SK-N-SH (cell line): ENCODE results near the gene ADAMTS9. TPM values are rescaled to one million over a fixed set of nuclear protein-coding genes. Genes with fewer than 3 reads are reported as not detected.

ENCODE experiments used
- CTCF ChIA-PET: fragments of 300-600, 350-600 bp; formaldehyde crosslinking; extraction: SDS; loops from one replicate; lab custom pipeline; 2021; lab: Yijun Ruan, JAX
- POLR2A ChIA-PET: fragments of 350-600 bp; sonication (Branson Sonifier 250); formaldehyde crosslinking; extraction: SDS; loops from one replicate; lab custom pipeline; 2020; ENCODE audit warnings: antibody characterized with exemption, inconsistent platforms; lab: Yijun Ruan, JAX
- DNase-seq: peaks from one replicate; pipeline ENCODE4 v3.0.0; 2012
- H2AFZ ChIP-seq: fragments of 200-600 bp; sonication (generic); 2 replicates; pipeline ENCODE4 v1.8.1; 2016; ENCODE audit warnings: antibody characterized with exemption, mild to moderate bottlenecking, low read depth
- H3F3A ChIP-seq: fragments of 200-600 bp; sonication (generic); replicated peaks from 2 replicates; pipeline ENCODE3; 2016; ENCODE audit warnings: antibody characterized with exemption, mild to moderate bottlenecking; ENCODE audit not compliant: insufficient read depth
- H3K27ac ChIP-seq, 2 experiments: fragments of 200-500 bp in 1 of 2; fragments of 200-600 bp in 1 of 2; sonication (Bioruptor generic) in 1 of 2; sonication (generic), shearing (Covaris generic) in 1 of 2; 2 replicates each; pipeline versions ENCODE4 v1.5.1 to v1.6.1; 2014 to 2016; ENCODE audit warnings: low read depth in 2 of 2, inconsistent platforms in 1 of 2, low read length in 1 of 2, mild to moderate bottlenecking in 1 of 2, mixed read lengths in 1 of 2
- H3K27me3 ChIP-seq: fragments of 200-600 bp; sonication (generic), shearing (Covaris generic); 2 replicates; pipeline ENCODE4 v1.6.1; 2016; ENCODE audit warnings: mixed run types; ENCODE audit not compliant: insufficient read depth
- H3K36me3 ChIP-seq, 2 experiments: fragments of 200-500 bp in 1 of 2; fragments of 200-600 bp in 1 of 2; sonication (Bioruptor generic) in 1 of 2; sonication (generic) in 1 of 2; replicated peaks in 1 of 2; 2 replicates each; pipeline versions ENCODE3 to v1.5.1; 2014 to 2016; ENCODE audit warnings: low read length in 1 of 2, mild to moderate bottlenecking in 1 of 2; ENCODE audit not compliant: insufficient read depth in 2 of 2, control insufficient read depth in 1 of 2
- H3K4me1 ChIP-seq, 2 experiments: fragments of 200-500 bp in 1 of 2; fragments of 200-600 bp in 1 of 2; sonication (Bioruptor generic) in 1 of 2; sonication (generic), shearing (Covaris generic) in 1 of 2; 2 replicates each; pipeline versions ENCODE4 v1.5.1 to v1.6.1; 2014 to 2016; ENCODE audit warnings: low read depth in 1 of 2, low read length in 1 of 2, mixed run types in 1 of 2; ENCODE audit not compliant: insufficient read depth in 2 of 2, control insufficient read depth in 1 of 2
- H3K4me2 ChIP-seq: fragments of 200-600 bp; sonication (generic), shearing (Covaris generic); 2 replicates; pipeline ENCODE4 v1.6.1; 2017; ENCODE audit warnings: mixed run types
- H3K4me3 ChIP-seq, 2 experiments: fragments of 200-500 bp in 1 of 2; fragments of 200-600 bp in 1 of 2; sonication (Bioruptor generic) in 1 of 2; sonication (generic), shearing (Covaris generic) in 1 of 2; 2 replicates each; pipeline versions ENCODE4 v1.5.1 to v1.8.1; 2014 to 2016; ENCODE audit warnings: low read depth in 2 of 2, inconsistent platforms in 1 of 2, low read length in 1 of 2, mild to moderate bottlenecking in 1 of 2, mixed read lengths in 1 of 2, moderate library complexity in 1 of 2
- H3K79me2 ChIP-seq: fragments of 200-600 bp; sonication (generic); 2 replicates; pipeline ENCODE4 v1.8.1; 2017; ENCODE audit warnings: mild to moderate bottlenecking; ENCODE audit not compliant: insufficient read depth
- H3K9ac ChIP-seq: fragments of 200-600 bp; sonication (generic); 2 replicates; pipeline ENCODE4 v1.6.1; 2017; ENCODE audit warnings: mixed run types
- H3K9me2 ChIP-seq: fragments of 200-600 bp; sonication (generic); 2 replicates; pipeline ENCODE4 v1.6.1; 2017; ENCODE audit warnings: mixed run types
- H3K9me3 ChIP-seq: fragments of 200-600 bp; sonication (generic); 2 replicates; pipeline ENCODE4 v1.6.1; 2017; ENCODE audit warnings: mixed run types, mild to moderate bottlenecking, moderate library complexity
- H4K20me1 ChIP-seq: fragments of 200-600 bp; sonication (generic); 2 replicates; pipeline ENCODE4 v1.6.1; 2017; ENCODE audit warnings: mild to moderate bottlenecking, mixed run types; ENCODE audit not compliant: insufficient read depth
- ELF1 ChIP-seq: IDR thresholded peaks from 2 replicates; pipeline ENCODE4 v1.4.0; 2012
- FOSL2 ChIP-seq: IDR thresholded peaks from 2 replicates; pipeline ENCODE4 v1.4.0; 2012; ENCODE audit warnings: low read depth, mild to moderate bottlenecking, moderate library complexity, borderline replicate concordance
- FOXM1 ChIP-seq: IDR thresholded peaks from 2 replicates; pipeline ENCODE4 v1.4.0; 2012; ENCODE audit warnings: low read depth, mild to moderate bottlenecking
- GATA2 ChIP-seq: sonication (generic); formaldehyde crosslinking; IDR thresholded peaks from 2 replicates; pipeline ENCODE4 v1.5.0; 2020; ENCODE audit warnings: mild to moderate bottlenecking, missing genetic modification reagents
- JUND ChIP-seq: IDR thresholded peaks from 2 replicates; pipeline ENCODE4 v1.4.0; 2012
- MAX ChIP-seq: IDR thresholded peaks from 2 replicates; pipeline ENCODE4 v1.4.0; 2012; ENCODE audit warnings: low read depth
- MXI1 ChIP-seq: IDR thresholded peaks from 2 replicates; pipeline ENCODE4 v1.6.1; 2012; ENCODE audit warnings: mild to moderate bottlenecking, low read depth, low read length, improper control_type of control experiment
- POLR2AphosphoS5 ChIP-seq: IDR thresholded peaks from 2 replicates; pipeline ENCODE4 v1.6.1; 2012; ENCODE audit warnings: low read depth, low read length
- RAD21 ChIP-seq: IDR thresholded peaks from 2 replicates; pipeline ENCODE4 v1.6.1; 2012; ENCODE audit warnings: mild to moderate bottlenecking, low read length
- RXRA ChIP-seq: IDR thresholded peaks from 2 replicates; pipeline ENCODE4 v1.4.0; 2012; ENCODE audit warnings: low read depth, mild to moderate bottlenecking, borderline replicate concordance
- SMC3 ChIP-seq: IDR thresholded peaks from 2 replicates; pipeline ENCODE4 v1.6.1; 2012; ENCODE audit warnings: low read depth, low read length, improper control_type of control experiment
- TAF1 ChIP-seq: IDR thresholded peaks from 2 replicates; pipeline ENCODE4 v1.6.1; 2012; ENCODE audit warnings: low read depth, mild to moderate bottlenecking, low read length, moderate library complexity, borderline replicate concordance
- TCF12 ChIP-seq: IDR thresholded peaks from 2 replicates; pipeline ENCODE4 v1.4.0; 2012
- TEAD4 ChIP-seq: IDR thresholded peaks from 2 replicates; pipeline ENCODE4 v1.4.0; 2012; ENCODE audit warnings: mild to moderate bottlenecking, borderline replicate concordance; ENCODE audit not compliant: insufficient read depth
- USF2 ChIP-seq: fragments of 150-350 bp; IDR thresholded peaks from 2 replicates; pipeline ENCODE4 v1.6.1; 2017; ENCODE audit warnings: antibody characterized with exemption, low read length, low read depth, borderline replicate concordance
- YY1 ChIP-seq: IDR thresholded peaks from 2 replicates; pipeline ENCODE4 v1.4.0; 2012; ENCODE audit warnings: low read depth, mild to moderate bottlenecking
- WGBS: methylation state at CpG from one replicate; pipeline ENCODE4 v1.1.6; 2017; ENCODE audit warnings: low lambda C conversion rate; 5-methylcytosine and 5-hydroxymethylcytosine counted together
- polyA plus RNA-seq, 3 experiments: library from polyadenylated mRNA; depleted of rRNA; stranded (reverse); fragments of >200 nt; gene quantifications; 2 replicates each; pipeline ENCODE4 v1.2.3, GENCODE V29; 2012
- TF ChIP-seq, protein P1 (sequence below): IDR thresholded peaks from 2 replicates; pipeline ENCODE4 v1.6.1; 2012; ENCODE audit warnings: mild to moderate bottlenecking, low read depth, low read length, moderate library complexity
- TF ChIP-seq, protein P2 (sequence below): fragments of 200-600 bp; sonication (generic); IDR thresholded peaks from 2 replicates; pipeline ENCODE4 v1.6.1; 2017; ENCODE audit warnings: antibody characterized with exemption, mild to moderate bottlenecking, moderate library complexity
- TF ChIP-seq, protein P3 (sequence below): IDR thresholded peaks from 2 replicates; pipeline ENCODE4 v1.4.0; 2012; ENCODE audit warnings: low read depth, borderline replicate concordance

The ADAMTS9 gene
- polyA plus RNA-seq, 1 of the 3 experiments (the other 2 are of a cell fraction), result 4.1 TPM

GRCh38 chr3:64617610-64618009 is 70.2 kb downstream of the ADAMTS9 start:
- peaks cover 20 to 78% of the 10 kb centered on the region in 2 experiments for H3K36me3 ChIP-seq
- ChIA-PET CTCF (interaction anchor here (0.7 to 1.0 kb wide), 3 partner anchors 22 to 89 kb away, joined by 3 read pairs; no protein-coding TSS in a partner anchor), POLR2A (no interaction called here)
- no peak overlapping the region for H2AFZ ChIP-seq
- H3K79me2 ChIP-seq, result no peaks in the 10 kb centered on the region
- no peaks in the 10 kb centered on the region for H3K27me3 ChIP-seq
- H4K20me1 ChIP-seq, result no peaks in the 10 kb centered on the region
- WGBS, result 75% methylated on average over 2 of the region's 2 CpGs
- H3K9me3 ChIP-seq, result no peaks in the 10 kb centered on the region
- H3K27ac ChIP-seq, result no peak overlapping the region; a peak in 1 of 4 replicates
- peaks cover 0 to 36% of the 10 kb centered on the region in 2 experiments; a peak in 2 of 4 replicates for H3K4me1 ChIP-seq
- no peak overlapping the region for H3K4me3 ChIP-seq
- DNase-seq, result no peak
- H3K4me2 ChIP-seq, result no peak overlapping the region
- TF ChIP-seq GATA2 (no peak), MAX (no peak), ELF1 (no peak), MXI1 (no peak), RAD21 (no peak), POLR2AphosphoS5 (no peak), YY1 (no peak), FOXM1 (no peak)
- TF ChIP-seq, protein P1, sequence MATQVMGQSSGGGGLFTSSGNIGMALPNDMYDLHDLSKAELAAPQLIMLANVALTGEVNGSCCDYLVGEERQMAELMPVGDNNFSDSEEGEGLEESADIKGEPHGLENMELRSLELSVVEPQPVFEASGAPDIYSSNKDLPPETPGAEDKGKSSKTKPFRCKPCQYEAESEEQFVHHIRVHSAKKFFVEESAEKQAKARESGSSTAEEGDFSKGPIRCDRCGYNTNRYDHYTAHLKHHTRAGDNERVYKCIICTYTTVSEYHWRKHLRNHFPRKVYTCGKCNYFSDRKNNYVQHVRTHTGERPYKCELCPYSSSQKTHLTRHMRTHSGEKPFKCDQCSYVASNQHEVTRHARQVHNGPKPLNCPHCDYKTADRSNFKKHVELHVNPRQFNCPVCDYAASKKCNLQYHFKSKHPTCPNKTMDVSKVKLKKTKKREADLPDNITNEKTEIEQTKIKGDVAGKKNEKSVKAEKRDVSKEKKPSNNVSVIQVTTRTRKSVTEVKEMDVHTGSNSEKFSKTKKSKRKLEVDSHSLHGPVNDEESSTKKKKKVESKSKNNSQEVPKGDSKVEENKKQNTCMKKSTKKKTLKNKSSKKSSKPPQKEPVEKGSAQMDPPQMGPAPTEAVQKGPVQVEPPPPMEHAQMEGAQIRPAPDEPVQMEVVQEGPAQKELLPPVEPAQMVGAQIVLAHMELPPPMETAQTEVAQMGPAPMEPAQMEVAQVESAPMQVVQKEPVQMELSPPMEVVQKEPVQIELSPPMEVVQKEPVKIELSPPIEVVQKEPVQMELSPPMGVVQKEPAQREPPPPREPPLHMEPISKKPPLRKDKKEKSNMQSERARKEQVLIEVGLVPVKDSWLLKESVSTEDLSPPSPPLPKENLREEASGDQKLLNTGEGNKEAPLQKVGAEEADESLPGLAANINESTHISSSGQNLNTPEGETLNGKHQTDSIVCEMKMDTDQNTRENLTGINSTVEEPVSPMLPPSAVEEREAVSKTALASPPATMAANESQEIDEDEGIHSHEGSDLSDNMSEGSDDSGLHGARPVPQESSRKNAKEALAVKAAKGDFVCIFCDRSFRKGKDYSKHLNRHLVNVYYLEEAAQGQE, result no peak
- TF ChIP-seq, protein P2, sequence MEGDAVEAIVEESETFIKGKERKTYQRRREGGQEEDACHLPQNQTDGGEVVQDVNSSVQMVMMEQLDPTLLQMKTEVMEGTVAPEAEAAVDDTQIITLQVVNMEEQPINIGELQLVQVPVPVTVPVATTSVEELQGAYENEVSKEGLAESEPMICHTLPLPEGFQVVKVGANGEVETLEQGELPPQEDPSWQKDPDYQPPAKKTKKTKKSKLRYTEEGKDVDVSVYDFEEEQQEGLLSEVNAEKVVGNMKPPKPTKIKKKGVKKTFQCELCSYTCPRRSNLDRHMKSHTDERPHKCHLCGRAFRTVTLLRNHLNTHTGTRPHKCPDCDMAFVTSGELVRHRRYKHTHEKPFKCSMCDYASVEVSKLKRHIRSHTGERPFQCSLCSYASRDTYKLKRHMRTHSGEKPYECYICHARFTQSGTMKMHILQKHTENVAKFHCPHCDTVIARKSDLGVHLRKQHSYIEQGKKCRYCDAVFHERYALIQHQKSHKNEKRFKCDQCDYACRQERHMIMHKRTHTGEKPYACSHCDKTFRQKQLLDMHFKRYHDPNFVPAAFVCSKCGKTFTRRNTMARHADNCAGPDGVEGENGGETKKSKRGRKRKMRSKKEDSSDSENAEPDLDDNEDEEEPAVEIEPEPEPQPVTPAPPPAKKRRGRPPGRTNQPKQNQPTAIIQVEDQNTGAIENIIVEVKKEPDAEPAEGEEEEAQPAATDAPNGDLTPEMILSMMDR, result no peak
- no peak overlapping the region for H3K9ac ChIP-seq
- H3F3A ChIP-seq, result no peaks in the 10 kb centered on the region
- no peaks in the 10 kb centered on the region for H3K9me2 ChIP-seq

DNA sequence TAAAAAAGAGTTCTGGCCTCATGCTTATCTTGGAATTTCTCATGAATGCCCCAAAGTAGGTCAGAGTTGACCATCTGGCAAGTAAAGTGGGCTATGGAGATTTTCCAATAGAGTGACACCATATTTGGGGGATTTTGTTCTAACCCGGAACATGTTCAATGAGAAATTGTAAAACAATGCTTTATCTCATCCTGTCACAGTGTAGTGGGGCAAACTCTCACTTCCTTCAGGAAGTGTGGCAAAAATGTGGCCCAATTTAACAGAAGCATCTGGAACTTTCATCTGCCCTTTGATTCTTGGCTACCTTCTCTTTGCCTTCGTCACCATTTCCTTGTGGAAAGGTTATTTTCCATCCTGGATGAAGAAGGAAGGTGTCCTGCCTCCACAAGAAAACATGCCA is 70.8 kb downstream of the ADAMTS9 start:
- Histone ChIP-seq H3K27me3 (no peaks in the 10 kb centered on the region), H3K79me2 (no peaks in the 10 kb centered on the region), H3F3A (no peaks in the 10 kb centered on the region), H3K4me2 (no peak overlapping the region), H4K20me1 (no peaks in the 10 kb centered on the region), H3K4me1 (peaks cover 0 to 42% of the 10 kb centered on the region in 2 experiments; a peak in 2 of 4 replicates), H3K9me3 (no peaks in the 10 kb centered on the region), H3K36me3 (peaks cover 19 to 77% of the 10 kb centered on the region in 2 experiments), H3K9me2 (no peaks in the 10 kb centered on the region), H2AFZ (no peak overlapping the region), H3K27ac (peak overlapping the region in 1 of 2 experiments; percentile 28; a peak in 1 of 4 replicates), H3K4me3 (no peak overlapping the region), H3K9ac (no peak overlapping the region)
- ChIA-PET CTCF (no interaction called here), POLR2A (no interaction called here)
- 78% methylated on average over 2 of the region's 2 CpGs for WGBS
- DNase-seq, result no peak
- TF ChIP-seq MAX (no peak), TEAD4 (no peak), JUND (no peak), SMC3 (no peak), POLR2AphosphoS5 (no peak), GATA2 (no peak), FOSL2 (no peak), RXRA (no peak), TAF1 (no peak), YY1 (no peak), FOXM1 (no peak), ELF1 (no peak), TCF12 (no peak), USF2 (no peak)
- TF ChIP-seq, protein P3, sequence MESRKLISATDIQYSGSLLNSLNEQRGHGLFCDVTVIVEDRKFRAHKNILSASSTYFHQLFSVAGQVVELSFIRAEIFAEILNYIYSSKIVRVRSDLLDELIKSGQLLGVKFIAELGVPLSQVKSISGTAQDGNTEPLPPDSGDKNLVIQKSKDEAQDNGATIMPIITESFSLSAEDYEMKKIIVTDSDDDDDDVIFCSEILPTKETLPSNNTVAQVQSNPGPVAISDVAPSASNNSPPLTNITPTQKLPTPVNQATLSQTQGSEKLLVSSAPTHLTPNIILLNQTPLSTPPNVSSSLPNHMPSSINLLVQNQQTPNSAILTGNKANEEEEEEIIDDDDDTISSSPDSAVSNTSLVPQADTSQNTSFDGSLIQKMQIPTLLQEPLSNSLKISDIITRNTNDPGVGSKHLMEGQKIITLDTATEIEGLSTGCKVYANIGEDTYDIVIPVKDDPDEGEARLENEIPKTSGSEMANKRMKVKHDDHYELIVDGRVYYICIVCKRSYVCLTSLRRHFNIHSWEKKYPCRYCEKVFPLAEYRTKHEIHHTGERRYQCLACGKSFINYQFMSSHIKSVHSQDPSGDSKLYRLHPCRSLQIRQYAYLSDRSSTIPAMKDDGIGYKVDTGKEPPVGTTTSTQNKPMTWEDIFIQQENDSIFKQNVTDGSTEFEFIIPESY, result no peak
